VCaP (cell line): Measurements from ENCODE around the gene ERCC5.

Experiments used
- H3K27ac ChIP-seq: fragments of 450-650 bp; 2 replicates; pipeline ENCODE4 v1.5.1; 2017
- CTCF ChIP-seq: fragments of 450-650 bp; conservative IDR thresholded peaks from 2 replicates; pipeline ENCODE4 v1.5.1; 2017; ENCODE audit warnings: mild to moderate bottlenecking, moderate library complexity

ERCC5 gene

GRCh38 chr13:102845289-102845629 is 573 bp upstream of the ERCC5 start:
- H3K27ac ChIP-seq: peak overlapping the region; percentile 90
- no peak for TF ChIP-seq CTCF

GRCh38 chr13:102846261-102847015 is 606 bp downstream of the ERCC5 start:
- peak overlapping the region; percentile 90 for H3K27ac ChIP-seq
- no peak for TF ChIP-seq CTCF

GRCh38 chr13:102847272-102848234 is 1.7 kb downstream of the ERCC5 start:
- peak; percentile 94 for TF ChIP-seq CTCF
- peak overlapping the region; percentile 90 for H3K27ac ChIP-seq

- no peak overlapping the region for H3K27ac ChIP-seq
- TF ChIP-seq CTCF: no peak
Measured at GRCh38 chr13:102848956-102849355, 3.1 kb downstream of the ERCC5 start.

GRCh38 chr13:102852556-102852955 is 6.7 kb downstream of the ERCC5 start:
- no peak for TF ChIP-seq CTCF
- no peak overlapping the region for H3K27ac ChIP-seq

GRCh38 chr13:102854675-102855074 is 8.8 kb downstream of the ERCC5 start:
- no peak overlapping the region for H3K27ac ChIP-seq
- no peak for TF ChIP-seq CTCF

GRCh38 chr13:102856557-102856956 is 10.7 kb downstream of the ERCC5 start:
- no peak for TF ChIP-seq CTCF
- no peak overlapping the region for H3K27ac ChIP-seq
